ENCODE data around the gene OR2B2. TPM values are rescaled to one million over a fixed set of nuclear protein-coding genes. Genes with fewer than 3 reads are reported as not detected.

The OR2B2 gene
- total RNA-seq: not detected in 2 replicates

DNA sequence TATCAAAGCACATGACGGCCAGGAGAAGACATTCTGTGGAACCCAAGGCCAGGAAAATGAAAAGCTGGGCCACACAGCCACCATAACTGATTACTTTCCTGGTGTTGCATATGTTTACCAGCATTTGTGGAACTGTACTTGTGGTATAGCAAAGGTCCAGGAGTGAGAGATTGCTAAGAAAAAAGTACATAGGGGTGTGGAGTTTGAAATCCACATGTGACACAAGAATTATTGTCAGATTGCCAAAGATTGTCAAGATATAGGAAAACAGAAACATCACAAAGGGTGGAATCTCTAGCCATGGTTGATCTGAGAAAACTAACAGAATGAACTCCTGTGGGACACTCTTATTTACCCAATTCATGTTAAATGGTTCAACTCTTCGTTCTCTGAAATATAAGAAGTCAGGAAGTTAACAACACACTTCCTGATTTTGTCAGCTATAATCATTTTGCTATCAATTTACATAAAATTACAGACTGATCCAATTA is at the start of gene OR2B2:
Gene OR2B2 (minus strand): TSS at position 441 of the 491 bp plus-strand sequence. CDS start 77 bp downstream, at position 364.

DNA sequence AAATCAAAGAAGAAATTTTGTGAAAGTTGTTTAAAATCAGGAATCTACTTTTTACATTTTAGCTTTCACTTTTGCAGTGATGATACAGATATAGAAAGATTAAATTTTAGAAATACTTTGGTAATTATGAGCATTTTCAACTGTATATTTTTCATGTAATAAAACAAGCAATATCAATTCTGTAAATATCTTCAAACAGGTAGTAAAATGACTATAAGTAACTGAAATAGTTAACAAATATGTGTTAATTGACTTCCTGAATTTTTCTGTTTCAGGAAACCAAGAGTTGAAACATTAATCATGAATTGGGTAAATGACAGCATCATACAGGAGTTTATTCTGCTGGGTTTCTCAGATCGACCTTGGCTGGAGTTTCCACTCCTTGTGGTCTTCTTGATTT is 44.7 kb upstream of the OR2B2 start, which contains the start of gene OR2B6:
Gene OR2B6 (plus strand): TSS at position 301 of the 400 bp plus-strand sequence. CDS start 0 bp downstream, at position 301.

Small RNA genes lying within 50 kb of the gene (small RNA-seq; reads per million reads assigned to genes)
- not detected for gene RNU7-26P

Other genes with a start within 250 kb of the OR2B2 start
- not detected in 2 replicates for gene OR2B6, start 44.8 kb upstream of the OR2B2 start, total RNA-seq
- 0.37 and 0.39 TPM in 2 replicates for gene ZNF165, start 168.2 kb upstream of the OR2B2 start, total RNA-seq
- 1.1 and 2.2 TPM in 2 replicates for gene ZSCAN16, start 212.2 kb upstream of the OR2B2 start, total RNA-seq
- gene ZKSCAN8, start 229.5 kb upstream of the OR2B2 start, total RNA-seq: 12.7 and 12.9 TPM in 2 replicates